Limb (tissue), 2 donors: Measurements from ENCODE around the gene RAX.

ENCODE experiments used
- DNase-seq, 2 donors: peaks; one replicate each; pipeline ENCODE4 v3.0.0-alpha.2; 2016; ENCODE audit errors: extremely low spot score in 2 of 2

Gene RAX

DNA sequence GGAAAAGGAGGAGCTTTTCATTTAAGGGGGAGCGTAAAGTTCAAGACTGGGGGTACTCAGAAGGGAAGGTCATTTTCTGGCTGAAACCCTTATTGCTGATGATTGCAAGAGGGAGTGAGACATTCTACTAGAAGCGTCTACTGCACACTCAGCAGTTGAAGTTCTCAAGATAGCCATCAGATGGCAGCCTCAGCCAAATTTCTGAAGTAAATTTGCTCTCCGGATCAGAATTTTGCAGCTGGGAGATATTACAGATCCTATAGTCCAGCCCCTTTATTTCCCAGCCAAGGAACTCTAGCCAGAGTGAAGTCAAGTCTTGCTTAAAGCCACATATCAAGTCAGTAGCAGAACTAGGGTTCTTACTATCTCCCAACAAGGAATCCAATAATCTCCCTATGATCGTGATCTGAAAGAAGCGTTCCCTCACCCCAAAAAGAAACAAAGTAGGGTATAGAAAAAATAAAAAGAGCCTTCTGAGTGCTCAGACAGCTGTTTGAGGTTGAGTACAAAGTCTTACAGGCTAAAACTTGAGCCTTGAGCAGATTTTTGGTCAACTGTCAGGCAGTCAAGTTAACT is 24.0 kb downstream of the RAX start:
- DNase-seq: peak; percentile 76 to 90

GRCh38 chr18:59246796-59247195 is 26.5 kb downstream of the RAX start:
- no peak for DNase-seq

- DNase-seq: no peak
Observed at GRCh38 chr18:59242906-59243305, 30.3 kb downstream of the RAX start.

- DNase-seq: no peak
Observed at GRCh38 chr18:59239642-59240041, 33.6 kb downstream of the RAX start.

DNA sequence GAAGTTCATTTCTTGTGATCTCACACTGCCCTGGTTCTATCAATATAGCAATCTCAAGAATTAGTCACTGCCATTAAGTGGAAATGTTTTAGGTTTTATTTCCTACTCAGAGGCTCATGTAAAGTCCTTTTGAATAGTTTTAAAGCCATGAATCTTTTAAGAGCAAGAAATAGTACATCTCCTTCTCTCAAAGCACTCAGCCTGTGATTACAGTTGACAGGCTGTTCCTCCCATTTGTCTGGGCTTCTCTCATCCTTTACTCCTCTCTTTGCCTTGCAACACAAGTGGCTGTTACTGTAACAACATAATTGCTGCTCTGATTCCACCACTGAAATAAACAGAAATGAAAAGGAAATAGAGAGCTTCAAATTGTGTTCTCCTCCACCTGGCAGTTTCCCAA is 34.9 kb downstream of the RAX start:
- no peak for DNase-seq

DNA sequence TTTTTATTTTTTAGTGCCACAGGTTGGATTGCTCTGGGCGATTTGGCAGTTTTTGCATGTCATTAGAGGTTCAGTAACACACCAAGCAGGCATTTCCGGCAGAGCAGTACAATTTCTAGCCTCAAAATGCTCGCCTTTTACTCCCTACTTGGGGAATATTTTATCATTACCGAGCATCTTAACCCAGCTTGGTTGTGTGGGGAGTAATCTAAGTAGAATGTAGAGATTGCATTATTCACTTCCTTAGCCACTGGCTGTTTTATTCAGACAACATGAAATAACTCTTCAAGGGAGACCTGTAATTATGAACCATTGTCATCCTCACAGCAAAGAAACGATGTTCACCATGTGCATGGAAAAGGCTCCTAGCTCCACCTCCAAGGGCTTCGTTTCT is 40.2 kb downstream of the RAX start:
- DNase-seq: no peak

DNA sequence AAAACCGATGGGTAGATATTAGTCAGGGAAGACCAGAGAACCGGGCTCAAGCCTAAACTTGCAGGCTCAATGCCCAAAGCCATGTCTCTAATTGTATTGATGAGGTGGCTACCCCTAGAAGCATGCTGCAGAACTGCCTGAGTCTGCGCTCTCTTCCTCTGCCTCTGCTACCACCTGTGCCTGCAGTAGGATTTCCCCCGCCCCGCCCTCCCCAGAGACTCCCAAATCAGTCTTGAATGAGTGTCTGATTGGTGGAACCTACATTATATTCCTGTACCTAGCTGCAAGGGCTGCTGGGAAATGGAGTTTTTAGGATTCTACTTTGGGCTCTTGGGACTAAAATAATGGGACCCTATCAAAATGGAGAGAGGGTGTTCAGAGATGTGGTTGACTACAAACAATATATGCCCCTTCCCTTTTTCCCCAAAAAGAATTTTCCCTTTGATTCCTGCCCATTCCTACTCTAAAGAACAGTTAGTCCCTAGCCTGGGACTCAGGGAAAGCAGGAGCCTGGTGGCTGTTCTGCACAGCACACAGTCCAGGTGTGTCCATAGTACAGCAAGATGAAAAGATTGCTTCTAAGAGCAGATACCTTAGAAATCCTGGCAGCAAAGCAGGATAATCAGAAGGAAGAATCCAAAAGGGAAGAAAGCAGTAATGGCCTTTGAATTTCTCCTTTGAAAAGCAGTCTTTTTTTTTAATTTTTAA is 40.8 kb downstream of the RAX start:
- no peak for DNase-seq

DNA sequence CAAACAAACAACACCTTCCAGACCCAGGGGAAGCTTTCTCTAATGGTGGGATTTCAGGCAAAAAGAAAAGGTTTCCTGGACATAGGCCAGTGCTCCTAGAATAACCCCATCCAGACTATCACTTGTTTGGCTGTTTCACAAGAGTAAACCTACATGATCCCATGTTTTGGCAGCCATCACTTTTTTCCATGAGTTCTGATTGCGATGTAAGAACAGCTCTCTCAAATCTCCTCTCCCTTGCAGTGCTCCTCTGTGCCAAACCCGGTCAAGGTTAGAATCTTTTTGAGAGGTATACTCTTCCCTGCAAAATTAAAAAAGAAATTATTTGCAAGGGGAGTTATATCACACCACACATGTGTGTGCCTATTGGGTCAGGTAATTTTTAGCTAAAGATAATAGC is 41.4 kb downstream of the RAX start:
- no peak for DNase-seq

- no peak for DNase-seq
Observed at GRCh38 chr18:59231114-59231513, 42.1 kb downstream of the RAX start.

GRCh38 chr18:59229701-59230443 is 43.4 kb downstream of the RAX start:
- no peak for DNase-seq

GRCh38 chr18:59229191-59229590 is 44.1 kb downstream of the RAX start:
- no peak for DNase-seq

DNA sequence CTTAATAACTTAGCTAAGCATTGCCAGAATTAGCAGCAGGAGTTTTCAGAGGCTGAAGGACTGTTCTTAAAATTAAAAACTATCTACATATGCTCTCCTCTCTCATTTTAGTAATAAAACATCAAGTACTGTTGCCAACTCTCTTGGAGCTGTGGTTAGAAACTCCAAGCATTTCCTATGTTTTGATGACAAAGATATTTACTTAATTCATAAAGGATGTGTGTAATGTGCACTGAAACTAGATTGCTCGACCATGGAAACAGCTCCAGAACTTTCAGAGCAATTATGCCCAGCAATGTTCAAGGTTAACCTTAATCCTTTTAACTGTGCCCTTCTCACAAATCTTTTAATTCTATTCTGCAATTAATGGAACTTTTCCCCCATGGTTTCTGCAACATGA is 44.9 kb downstream of the RAX start:
- peak in 1 of 2 donors; percentile 49 for DNase-seq

DNA sequence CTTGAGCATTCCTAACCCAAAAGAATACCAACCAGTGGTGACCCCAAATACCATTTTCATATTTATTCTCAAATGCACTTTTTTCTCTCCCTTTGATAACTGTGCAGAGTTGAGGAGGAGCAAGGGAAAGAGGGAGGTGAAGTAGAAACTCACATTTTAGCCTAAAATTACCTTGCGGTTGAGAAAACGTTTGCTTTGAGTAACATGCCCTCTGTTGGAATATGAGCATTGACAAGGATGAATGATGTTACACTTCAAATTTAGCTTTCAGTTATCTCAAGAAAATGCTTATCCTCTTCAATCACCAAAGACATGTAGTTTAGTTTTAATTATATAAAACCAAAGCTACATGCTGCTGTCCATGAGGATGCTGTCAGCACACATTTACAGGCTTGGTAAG is 50.9 kb downstream of the RAX start:
- no peak for DNase-seq

DNA sequence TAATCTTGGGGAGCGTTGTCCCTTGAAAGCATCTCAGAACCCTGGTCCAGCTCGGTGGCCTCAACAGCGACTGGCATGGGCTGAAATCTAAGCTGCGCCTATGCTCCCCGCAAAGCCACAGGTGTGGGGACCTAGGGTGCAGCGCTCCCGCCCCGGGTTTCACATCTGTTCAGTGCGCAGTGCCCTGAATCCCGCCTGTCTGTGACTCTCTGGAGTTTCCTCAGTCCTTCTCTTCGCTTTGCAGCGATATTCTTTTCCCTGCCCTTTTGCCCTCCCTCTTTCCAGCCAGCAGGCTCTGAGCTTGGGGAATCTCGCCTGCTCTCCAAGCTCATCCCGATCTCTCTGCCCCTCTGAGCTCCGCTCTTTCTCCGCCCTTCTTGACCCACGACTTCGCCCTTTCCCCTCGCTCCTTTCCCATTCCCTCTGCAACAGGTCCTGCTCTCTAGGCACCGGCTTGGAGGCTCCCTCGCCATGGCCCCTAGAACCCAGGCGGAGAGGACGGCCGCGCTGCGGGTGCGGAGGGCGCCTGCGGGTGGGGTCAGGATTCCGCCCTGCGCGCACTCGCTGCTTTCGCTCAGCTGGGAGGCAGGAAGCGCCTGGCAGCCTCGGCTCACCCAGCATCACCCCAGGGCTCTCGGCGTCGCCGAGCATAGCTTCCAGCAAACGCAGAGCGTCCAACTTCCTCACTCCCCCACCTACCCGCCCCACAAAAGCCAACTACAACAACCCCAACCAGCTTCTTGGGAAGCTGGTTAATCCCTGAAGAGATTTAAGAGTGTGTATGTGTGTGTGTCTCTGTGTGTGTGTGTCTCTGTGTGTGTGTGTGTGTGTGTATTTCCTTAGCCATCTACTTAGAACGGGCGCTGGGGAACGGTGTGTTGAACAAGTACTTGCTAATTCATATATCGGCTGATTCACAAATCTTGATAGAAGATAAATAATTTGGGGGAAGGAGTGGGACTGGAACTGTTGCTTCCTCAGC is 52.2 kb downstream of the RAX start:
- peak in 1 of 2 donors; percentile 40 for DNase-seq

DNA sequence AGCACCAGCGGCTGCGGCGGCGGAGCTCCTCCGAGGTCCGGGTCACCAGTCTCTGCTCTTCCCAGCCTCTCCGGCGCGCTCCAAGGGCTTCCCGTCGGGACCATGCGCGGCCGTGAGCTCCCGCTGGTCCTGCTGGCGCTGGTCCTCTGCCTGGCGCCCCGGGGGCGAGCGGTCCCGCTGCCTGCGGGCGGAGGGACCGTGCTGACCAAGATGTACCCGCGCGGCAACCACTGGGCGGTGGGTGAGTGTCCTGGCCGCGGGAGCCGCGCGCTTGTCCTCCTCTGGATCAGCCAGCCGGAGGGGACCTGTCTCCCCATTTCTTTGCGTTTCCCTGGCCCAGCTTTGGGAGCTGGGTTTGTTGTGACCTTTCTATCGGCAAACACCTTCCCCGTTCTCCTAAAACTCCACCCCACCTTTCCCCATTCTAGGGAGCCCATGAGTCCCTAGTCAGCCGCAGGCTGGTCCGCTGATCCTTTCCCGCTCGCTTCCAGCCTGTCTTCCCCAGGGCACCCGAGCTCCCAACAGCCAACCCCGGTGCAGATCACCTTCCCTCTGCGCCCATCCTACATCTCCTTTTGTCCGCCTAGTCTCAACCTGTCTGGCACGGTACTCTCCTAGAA is 53.0 kb downstream of the RAX start:
- peak in 1 of 2 donors; percentile 44 for DNase-seq

GRCh38 chr18:59219672-59220163 is 53.5 kb downstream of the RAX start, which contains the start of gene GRP:
TSS of gene GRP (plus strand) at chr18:59220158. CDS start at chr18:59220266, 108 bp downstream.
- peak in 1 of 2 donors; percentile 34 for DNase-seq

DNA sequence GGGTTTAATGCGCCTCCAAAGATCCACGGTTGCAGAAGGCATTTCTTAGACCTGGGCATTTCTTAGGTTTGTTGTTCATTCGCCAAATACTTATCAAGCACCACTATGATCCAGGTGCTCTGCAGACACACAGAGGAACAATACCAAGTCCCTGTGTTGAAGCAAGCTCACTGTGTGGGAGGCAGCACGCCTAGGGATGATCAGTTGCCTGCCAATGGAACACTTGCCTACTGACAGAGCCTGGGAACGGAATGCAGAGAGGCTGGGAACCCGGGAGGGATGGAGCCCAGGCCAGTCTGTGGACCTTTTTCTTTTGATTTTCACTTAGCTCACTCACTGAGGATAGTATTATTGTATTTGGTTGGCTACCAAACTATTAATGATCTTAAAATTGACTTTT is 55.2 kb downstream of the RAX start:
- DNase-seq: no peak
